Stimulated activated CD4-positive, alpha-beta T cell treated with anti-CD3 and anti-CD28 coated beads, Interleukin-15, amount 100 ng/mL, for 1 hour (primary cell): ENCODE results near the gene BRD2.

Experiments
- DNase-seq, 2 donors: peaks; one replicate each; pipeline ENCODE4 v3.0.0-alpha.2; 2020; ENCODE audit warnings: low read depth in 1 of 2, low spot score in 1 of 2

Gene BRD2

DNA sequence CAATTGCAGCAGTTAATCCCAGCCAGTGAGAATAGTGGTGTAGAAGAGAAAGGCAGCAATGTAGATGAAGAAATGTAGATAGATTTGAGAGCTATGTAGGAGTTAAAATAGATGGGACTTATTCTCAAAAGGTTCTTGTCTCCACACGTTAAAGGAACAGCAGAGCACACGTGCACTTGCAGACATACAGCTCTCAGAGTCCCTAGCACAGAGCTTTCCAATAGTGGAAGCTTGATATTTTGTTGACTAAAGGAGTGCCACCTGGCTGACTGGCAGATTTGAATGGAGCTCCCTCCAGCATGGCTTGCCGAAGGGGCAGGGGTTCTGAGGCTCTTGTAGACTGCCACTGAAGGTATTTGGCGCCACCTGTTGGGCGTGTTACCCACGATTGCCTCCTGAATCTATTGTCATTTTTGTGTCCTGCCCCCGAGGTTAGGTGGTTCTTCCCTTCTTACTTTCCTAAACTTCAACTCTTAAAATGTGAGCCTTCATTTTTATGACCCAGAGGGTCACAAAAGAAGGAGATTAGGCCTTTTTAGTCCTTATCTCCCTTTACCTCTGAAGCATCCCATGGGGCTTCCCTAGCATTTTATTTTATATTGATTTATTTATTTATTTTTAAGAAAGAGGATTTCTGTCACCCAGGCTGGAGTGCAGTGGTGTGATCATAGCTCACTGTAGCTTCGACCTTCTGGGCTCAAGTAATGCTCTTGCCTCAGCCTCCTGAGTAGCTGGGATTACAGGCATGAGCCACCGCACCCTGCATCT, 16.4 kb downstream of the BRD2 start:
- DNase-seq = peak; percentile 81 to 83

DNA sequence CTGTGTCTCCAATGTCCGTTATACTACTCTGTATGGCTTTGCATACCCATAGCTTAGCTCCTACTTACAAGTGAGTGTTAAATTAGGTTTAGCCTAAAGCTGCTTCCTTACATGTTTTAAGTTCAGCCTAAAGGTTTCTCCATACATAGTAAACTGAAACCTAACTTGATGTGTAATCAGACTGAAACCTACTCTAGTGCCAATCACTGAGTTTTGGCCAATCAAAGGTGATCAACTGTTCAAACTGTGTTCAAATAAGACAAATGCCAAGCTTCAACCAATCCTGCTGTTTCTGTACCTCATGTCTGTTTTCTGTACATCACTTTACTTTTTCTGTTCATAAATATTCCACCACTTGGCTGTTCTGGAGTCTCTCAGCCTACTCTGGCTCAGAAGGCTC, 21.0 kb downstream of the BRD2 start:
- DNase-seq = no peak

DNA sequence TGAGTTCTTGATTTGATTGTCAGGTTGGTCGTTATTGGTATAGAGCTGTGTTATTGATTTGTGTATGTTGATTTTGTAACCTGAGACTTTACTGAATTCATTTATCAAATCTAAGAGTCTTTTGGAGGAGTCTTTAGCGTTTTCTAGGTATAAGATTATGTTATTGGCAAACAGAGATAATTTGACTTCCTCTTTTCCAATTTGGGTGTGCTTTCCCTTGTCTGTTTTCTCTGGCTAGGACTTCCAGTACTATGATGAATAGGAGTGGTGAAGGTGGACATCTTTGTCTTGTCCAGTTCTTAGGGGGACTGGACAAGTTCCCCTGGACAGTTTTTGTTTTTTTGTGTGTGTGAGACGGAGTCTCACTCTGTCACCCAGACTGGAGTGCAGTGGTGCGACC, 23.6 kb downstream of the BRD2 start:
- no peak for DNase-seq

GRCh38 chr6:32993363-32993973, 25.1 kb downstream of the BRD2 start:
- no peak for DNase-seq

GRCh38 chr6:32995448-32995847, 27.1 kb downstream of the BRD2 start:
- no peak for DNase-seq

DNA sequence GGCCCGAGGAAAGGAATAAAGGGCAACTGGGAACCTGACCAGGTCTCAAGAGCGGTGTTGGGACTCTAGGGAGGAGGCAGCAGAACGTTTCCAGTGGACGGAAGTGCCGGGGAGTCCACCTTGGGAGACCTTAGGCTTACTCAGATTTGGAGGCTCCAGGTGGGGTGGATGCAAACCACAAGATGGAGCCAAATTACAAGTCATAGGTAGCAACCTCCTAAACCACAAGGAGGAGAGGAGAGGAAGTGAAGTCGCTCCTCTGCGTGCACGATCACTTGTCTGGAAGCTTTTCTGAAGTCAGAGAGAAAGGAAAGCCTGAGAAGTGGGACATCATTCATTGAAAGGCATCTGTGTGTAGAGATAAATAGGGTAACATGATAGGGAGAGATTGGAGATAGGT, 31.7 kb downstream of the BRD2 start:
- DNase-seq = no peak

GRCh38 chr6:33001685-33002084, 33.3 kb downstream of the BRD2 start:
- no peak for DNase-seq

DNA sequence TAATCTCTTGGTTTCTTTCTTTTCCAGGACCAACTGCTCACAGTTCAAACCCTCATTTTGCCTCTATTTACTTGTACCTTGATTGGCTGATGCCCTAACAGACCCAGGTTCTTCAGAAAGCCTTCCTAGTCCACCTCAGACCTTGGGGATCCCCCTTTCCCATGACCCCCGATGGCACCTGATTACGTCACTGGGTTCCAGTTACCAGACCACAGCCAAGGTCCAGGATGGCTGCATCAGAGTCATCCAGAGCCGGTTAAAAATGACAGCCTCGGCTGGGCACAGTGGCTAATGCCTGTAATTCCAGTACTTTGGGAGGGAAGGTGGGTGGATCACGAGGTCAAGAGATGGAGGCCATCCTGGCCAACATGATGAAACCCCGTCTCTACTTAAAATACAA, 36.5 kb downstream of the BRD2 start:
- no peak for DNase-seq

DNA sequence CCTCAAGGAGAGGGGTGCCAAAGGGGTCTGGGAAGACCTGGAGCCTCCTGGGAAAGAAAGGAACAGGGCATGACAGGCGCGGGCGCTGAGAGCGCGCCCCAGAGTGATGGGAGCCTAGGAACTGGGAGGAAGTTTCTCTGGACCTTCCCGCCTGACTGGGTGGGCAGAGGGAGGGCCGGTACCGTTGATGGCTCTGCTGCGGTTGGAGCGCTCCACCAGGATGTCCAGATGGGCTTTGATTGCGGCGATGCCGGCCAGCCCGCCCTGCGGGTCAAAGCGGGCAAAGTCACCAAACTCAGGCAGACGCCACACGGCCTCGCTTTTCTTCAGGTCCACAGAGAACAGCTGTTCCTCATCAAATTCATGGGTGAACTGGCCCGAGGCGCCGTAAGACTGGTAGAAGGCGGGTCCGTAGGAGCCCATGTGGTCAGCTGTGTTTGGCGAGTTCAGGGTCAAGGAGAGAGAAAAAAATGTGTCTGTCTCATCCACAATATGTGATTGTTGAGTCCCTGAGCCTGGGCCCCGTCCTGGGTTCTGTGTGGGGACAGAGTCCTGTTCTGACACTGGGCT, 39.5 kb downstream of the BRD2 start:
- DNase-seq = no peak

DNA sequence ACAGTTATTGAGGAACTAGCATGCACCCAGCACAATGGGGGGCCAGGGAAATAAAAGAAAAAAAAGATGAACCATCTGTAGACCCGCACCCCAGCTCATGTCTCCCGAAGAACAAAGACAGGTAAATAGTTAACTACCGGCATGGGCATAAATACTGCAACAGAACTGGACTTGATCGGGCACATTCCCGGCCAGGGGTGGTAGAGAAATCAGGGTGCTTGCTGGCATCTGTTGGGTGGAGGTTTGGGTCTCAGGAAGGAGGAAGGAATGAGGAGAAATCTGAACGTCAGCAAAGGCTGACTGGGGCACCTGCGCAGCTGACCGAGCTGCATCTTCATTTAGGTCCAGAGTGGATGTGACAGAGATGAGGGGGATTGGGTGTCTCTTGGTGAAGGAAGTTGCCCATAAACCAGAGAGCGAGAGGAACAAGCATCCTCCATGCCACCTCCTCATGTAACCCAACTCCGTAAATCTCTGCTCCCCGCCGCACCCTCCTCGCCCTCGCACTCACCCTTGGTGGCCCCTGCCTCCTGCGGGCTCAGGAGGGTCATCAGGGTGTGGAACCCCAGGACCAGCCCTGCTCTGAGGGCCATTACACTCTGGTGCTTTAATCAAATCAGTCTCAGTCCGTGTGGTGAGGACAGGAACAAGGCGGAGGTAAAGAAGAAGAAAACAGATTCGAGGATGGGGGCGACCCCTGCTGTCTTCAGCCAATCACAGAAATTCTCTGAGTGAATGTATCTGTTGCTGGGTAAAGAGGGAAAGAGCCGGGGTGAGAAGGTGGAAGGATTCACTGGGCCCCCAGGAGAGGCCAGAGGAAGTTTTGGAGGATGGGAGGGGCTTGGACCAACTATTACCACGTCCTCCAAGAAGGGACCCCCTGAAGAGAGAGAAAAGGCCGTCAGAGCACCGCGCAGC, 40.8 kb downstream of the BRD2 start, which contains the start of gene HLA-DOA:
HLA-DOA (minus strand) TSS at position 648 of the 918 bp plus-strand sequence.
- no peak for DNase-seq

GRCh38 chr6:33010356-33010755, 42.0 kb downstream of the BRD2 start:
- DNase-seq = no peak

- DNase-seq = no peak
Measured at GRCh38 chr6:33013608-33014007, 45.2 kb downstream of the BRD2 start.

- peak in 1 of 2 donors; percentile 26 for DNase-seq
Measured at GRCh38 chr6:33014841-33015634, 46.6 kb downstream of the BRD2 start.

DNA sequence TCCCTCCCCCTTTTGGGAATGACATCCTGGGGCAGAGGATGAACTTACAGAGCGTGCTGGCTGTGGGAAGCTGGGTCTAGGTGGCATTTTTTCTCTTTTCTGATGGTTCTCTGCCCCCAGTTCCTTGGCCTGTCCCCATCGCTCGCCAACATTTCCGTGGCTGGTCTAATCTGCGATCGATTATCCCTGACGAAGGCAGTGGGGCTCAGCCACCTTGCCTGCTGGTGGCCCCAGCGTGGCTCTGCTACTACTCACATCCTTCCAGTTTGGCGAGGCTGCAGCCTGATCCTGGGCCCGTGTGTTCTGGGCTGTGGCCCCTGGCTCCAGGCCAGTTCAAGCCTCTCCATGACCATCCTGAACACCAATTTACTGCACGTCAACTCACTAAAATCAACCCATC, 47.4 kb downstream of the BRD2 start:
- DNase-seq = no peak

DNA sequence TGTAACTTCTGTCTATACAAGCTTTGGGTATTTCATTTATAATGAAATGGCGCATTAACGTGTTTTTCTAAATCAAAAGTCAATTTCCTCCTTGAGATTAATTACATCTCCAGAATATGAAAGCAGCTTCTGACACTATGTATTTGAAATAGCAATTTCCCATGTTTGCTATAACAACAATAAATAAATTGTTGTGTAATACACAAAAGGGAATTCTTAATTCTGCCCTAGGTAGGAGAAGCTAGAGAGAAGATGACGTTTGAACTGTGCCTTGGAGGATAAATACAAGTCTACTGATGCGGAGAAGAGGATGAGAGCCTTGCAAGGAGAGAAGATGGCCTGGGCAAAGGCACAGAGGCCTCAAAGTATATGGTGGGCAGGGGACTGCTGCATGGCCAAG, 48.6 kb downstream of the BRD2 start:
- DNase-seq = no peak

- DNase-seq = no peak
Measured at GRCh38 chr6:33017694-33018353, 49.4 kb downstream of the BRD2 start.

GRCh38 chr6:33018418-33018817, 50.0 kb downstream of the BRD2 start:
- no peak for DNase-seq

DNA sequence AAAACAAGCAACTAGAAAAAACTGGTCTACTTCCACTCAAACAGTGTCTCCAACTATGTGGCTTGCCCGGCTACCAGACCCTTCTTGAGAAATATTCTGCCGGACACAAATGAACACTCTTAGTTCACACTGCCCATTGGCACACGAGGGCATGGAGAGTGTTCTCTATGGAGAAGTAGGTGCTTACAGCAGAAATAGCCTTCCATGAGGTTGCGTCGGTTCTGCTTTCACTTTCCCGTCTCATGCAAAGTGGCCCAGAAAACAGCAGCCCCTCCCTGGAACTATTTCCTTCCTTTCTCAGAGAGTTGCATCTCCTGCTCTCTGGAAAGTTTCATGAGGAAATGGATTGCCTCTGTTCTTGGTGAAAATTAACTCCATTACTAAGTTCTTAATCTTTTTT, 50.5 kb downstream of the BRD2 start:
- DNase-seq = peak in 1 of 2 donors; percentile 22

- no peak for DNase-seq
Measured at GRCh38 chr6:33019372-33019771, 51.0 kb downstream of the BRD2 start.

- no peak for DNase-seq
Measured at GRCh38 chr6:33021917-33022316, 53.5 kb downstream of the BRD2 start.
